GM12878 (cell line): ENCODE data around the gene ERG. TPM values are rescaled to one million over a fixed set of nuclear protein-coding genes. Genes with fewer than 3 reads are reported as not detected.

Source experiments
- CHD4 ChIP-seq: fragments of 200-600 bp; sonication (generic); IDR thresholded peaks from 2 replicates; pipeline ENCODE4 v1.6.1; 2016; ENCODE audit warnings: mild to moderate bottlenecking
- IKZF2 ChIP-seq, 2 experiments: fragments of 450-650 bp; IDR thresholded peaks; 2 replicates each; pipeline ENCODE4 v1.6.1; 2017; ENCODE audit warnings: mild to moderate bottlenecking in 2 of 2, moderate library complexity in 2 of 2
- MXI1 ChIP-seq: fragments of 150-350 bp; IDR thresholded peaks from 2 replicates; pipeline ENCODE4 v1.6.1; 2011; ENCODE audit warnings: low read depth, mild to moderate bottlenecking, inconsistent platforms, low read length, improper control_type of control experiment
- NFIC ChIP-seq: IDR thresholded peaks from 2 replicates; pipeline ENCODE4 v1.6.1; 2012; ENCODE audit warnings: low read depth, mild to moderate bottlenecking, inconsistent platforms, low read length, moderate library complexity
- PML ChIP-seq: IDR thresholded peaks from 2 replicates; pipeline ENCODE4 v1.6.1; 2012; ENCODE audit warnings: low read length, inconsistent platforms
- POLR2AphosphoS5 ChIP-seq: IDR thresholded peaks from 2 replicates; pipeline ENCODE4 v1.6.1; 2011; ENCODE audit warnings: mild to moderate bottlenecking, low read length, inconsistent platforms
- SPI1 ChIP-seq: IDR thresholded peaks from 2 replicates; pipeline ENCODE4 v1.6.1; 2011; ENCODE audit warnings: low read depth, mild to moderate bottlenecking, low read length, moderate library complexity, borderline replicate concordance; ENCODE audit not compliant: insufficient read depth
- polyA plus RNA-seq, 11 experiments: library from polyadenylated mRNA; depleted of rRNA in 4 of 11; unstranded in 6 of 11; stranded (reverse) in 5 of 11; fragments of >200 nt; fragmentation: Nextera tagmentation in 4 of 11; fragmentation: Illumina TruSeq in 1 of 11; extraction: Ambion mirVana in 4 of 11; extraction: Trizol in 1 of 11; gene quantifications; 1 replicate in 1 of 11; 2 replicates in 10 of 11; pipeline versions ENCODE4 v1.2.1 to v1.2.3, GENCODE V29; 2011 to 2016; ENCODE audit warnings: inconsistent platforms in 2 of 11, missing spikeins in 2 of 11, low read depth in 1 of 11
- total RNA-seq, 4 experiments: library from RNA; depleted of rRNA in 3 of 4; stranded (reverse); fragments of >200 nt in 3 of 4; fragmentation: Illumina TruSeq in 1 of 4; extraction: Trizol in 1 of 4; gene quantifications; 2 replicates each; pipeline versions ENCODE4 v1.2.1 to v1.2.3, GENCODE V29; 2013 to 2021
- TF ChIP-seq, protein P1 (sequence below): fragments of 450-650 bp; IDR thresholded peaks from 2 replicates; pipeline ENCODE4 v1.6.1; 2017; ENCODE audit warnings: mild to moderate bottlenecking, moderate library complexity
- TF ChIP-seq, protein P2 (sequence below): fragments of 450-650 bp; IDR thresholded peaks from 2 replicates; pipeline ENCODE4 v1.6.1; 2017; ENCODE audit warnings: mild to moderate bottlenecking
- TF ChIP-seq, protein P3 (sequence below): IDR thresholded peaks from 2 replicates; pipeline ENCODE4 v1.6.1; 2012; ENCODE audit warnings: low read length, inconsistent platforms
- TF ChIP-seq, protein P4 (sequence below): fragments of 450-650 bp; IDR thresholded peaks from 2 replicates; pipeline ENCODE4 v1.6.1; 2014; ENCODE audit warnings: mild to moderate bottlenecking
- TF ChIP-seq, protein P5 (sequence below): fragments of 450-650 bp; IDR thresholded peaks from 2 replicates; pipeline ENCODE4 v1.6.1; 2017; ENCODE audit warnings: antibody characterized with exemption, mild to moderate bottlenecking, moderate library complexity

Gene ERG
- total and polyA plus RNA-seq, 10 of the 15 experiments (the other 5 are each of a cell fraction or from before 2014, with no cell fraction given) = not detected

DNA sequence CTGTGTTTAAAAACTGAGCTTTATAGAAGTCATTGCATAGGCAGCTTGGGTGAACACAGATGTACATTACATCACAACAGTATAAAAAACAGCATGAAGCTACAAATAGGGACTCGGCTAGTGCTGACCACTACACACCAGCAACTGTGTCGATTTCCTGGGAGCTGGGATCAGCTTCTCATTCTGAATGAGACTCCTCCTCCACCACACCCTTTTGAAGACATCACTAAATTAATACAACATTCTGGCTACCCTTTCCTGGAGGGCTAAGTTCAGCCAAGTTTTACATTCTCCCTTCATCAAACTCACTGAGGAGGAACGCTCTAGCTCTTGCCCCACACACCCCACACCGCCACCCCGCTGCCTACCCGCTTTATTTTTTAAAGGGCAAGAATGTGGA lies 102.7 kb downstream of the ERG start (continued):
- TF ChIP-seq SPI1 (no peak), PML (no peak), NFIC (no peak), CHD4 (no peak), IKZF2 (IDR thresholded peaks at IDR 0.05) (no peak), MXI1 (no peak), POLR2AphosphoS5 (no peak)
- TF ChIP-seq, protein P1, sequence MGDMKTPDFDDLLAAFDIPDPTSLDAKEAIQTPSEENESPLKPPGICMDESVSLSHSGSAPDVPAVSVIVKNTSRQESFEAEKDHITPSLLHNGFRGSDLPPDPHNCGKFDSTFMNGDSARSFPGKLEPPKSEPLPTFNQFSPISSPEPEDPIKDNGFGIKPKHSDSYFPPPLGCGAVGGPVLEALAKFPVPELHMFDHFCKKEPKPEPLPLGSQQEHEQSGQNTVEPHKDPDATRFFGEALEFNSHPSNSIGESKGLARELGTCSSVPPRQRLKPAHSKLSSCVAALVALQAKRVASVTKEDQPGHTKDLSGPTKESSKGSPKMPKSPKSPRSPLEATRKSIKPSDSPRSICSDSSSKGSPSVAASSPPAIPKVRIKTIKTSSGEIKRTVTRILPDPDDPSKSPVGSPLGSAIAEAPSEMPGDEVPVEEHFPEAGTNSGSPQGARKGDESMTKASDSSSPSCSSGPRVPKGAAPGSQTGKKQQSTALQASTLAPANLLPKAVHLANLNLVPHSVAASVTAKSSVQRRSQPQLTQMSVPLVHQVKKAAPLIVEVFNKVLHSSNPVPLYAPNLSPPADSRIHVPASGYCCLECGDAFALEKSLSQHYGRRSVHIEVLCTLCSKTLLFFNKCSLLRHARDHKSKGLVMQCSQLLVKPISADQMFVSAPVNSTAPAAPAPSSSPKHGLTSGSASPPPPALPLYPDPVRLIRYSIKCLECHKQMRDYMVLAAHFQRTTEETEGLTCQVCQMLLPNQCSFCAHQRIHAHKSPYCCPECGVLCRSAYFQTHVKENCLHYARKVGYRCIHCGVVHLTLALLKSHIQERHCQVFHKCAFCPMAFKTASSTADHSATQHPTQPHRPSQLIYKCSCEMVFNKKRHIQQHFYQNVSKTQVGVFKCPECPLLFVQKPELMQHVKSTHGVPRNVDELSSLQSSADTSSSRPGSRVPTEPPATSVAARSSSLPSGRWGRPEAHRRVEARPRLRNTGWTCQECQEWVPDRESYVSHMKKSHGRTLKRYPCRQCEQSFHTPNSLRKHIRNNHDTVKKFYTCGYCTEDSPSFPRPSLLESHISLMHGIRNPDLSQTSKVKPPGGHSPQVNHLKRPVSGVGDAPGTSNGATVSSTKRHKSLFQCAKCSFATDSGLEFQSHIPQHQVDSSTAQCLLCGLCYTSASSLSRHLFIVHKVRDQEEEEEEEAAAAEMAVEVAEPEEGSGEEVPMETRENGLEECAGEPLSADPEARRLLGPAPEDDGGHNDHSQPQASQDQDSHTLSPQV = no peak
- TF ChIP-seq, protein P2, sequence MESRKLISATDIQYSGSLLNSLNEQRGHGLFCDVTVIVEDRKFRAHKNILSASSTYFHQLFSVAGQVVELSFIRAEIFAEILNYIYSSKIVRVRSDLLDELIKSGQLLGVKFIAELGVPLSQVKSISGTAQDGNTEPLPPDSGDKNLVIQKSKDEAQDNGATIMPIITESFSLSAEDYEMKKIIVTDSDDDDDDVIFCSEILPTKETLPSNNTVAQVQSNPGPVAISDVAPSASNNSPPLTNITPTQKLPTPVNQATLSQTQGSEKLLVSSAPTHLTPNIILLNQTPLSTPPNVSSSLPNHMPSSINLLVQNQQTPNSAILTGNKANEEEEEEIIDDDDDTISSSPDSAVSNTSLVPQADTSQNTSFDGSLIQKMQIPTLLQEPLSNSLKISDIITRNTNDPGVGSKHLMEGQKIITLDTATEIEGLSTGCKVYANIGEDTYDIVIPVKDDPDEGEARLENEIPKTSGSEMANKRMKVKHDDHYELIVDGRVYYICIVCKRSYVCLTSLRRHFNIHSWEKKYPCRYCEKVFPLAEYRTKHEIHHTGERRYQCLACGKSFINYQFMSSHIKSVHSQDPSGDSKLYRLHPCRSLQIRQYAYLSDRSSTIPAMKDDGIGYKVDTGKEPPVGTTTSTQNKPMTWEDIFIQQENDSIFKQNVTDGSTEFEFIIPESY = no peak
- TF ChIP-seq, protein P3, sequence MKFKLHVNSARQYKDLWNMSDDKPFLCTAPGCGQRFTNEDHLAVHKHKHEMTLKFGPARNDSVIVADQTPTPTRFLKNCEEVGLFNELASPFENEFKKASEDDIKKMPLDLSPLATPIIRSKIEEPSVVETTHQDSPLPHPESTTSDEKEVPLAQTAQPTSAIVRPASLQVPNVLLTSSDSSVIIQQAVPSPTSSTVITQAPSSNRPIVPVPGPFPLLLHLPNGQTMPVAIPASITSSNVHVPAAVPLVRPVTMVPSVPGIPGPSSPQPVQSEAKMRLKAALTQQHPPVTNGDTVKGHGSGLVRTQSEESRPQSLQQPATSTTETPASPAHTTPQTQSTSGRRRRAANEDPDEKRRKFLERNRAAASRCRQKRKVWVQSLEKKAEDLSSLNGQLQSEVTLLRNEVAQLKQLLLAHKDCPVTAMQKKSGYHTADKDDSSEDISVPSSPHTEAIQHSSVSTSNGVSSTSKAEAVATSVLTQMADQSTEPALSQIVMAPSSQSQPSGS = no peak
- TF ChIP-seq, protein P4, sequence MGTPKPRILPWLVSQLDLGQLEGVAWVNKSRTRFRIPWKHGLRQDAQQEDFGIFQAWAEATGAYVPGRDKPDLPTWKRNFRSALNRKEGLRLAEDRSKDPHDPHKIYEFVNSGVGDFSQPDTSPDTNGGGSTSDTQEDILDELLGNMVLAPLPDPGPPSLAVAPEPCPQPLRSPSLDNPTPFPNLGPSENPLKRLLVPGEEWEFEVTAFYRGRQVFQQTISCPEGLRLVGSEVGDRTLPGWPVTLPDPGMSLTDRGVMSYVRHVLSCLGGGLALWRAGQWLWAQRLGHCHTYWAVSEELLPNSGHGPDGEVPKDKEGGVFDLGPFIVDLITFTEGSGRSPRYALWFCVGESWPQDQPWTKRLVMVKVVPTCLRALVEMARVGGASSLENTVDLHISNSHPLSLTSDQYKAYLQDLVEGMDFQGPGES = no peak
- TF ChIP-seq, protein P5, sequence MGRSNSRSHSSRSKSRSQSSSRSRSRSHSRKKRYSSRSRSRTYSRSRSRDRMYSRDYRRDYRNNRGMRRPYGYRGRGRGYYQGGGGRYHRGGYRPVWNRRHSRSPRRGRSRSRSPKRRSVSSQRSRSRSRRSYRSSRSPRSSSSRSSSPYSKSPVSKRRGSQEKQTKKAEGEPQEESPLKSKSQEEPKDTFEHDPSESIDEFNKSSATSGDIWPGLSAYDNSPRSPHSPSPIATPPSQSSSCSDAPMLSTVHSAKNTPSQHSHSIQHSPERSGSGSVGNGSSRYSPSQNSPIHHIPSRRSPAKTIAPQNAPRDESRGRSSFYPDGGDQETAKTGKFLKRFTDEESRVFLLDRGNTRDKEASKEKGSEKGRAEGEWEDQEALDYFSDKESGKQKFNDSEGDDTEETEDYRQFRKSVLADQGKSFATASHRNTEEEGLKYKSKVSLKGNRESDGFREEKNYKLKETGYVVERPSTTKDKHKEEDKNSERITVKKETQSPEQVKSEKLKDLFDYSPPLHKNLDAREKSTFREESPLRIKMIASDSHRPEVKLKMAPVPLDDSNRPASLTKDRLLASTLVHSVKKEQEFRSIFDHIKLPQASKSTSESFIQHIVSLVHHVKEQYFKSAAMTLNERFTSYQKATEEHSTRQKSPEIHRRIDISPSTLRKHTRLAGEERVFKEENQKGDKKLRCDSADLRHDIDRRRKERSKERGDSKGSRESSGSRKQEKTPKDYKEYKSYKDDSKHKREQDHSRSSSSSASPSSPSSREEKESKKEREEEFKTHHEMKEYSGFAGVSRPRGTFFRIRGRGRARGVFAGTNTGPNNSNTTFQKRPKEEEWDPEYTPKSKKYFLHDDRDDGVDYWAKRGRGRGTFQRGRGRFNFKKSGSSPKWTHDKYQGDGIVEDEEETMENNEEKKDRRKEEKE = no peak
- TF ChIP-seq, all 136 proteins: peak for 0
